Measurements from ENCODE around the gene ELMO1.

The ELMO1 gene

DNA sequence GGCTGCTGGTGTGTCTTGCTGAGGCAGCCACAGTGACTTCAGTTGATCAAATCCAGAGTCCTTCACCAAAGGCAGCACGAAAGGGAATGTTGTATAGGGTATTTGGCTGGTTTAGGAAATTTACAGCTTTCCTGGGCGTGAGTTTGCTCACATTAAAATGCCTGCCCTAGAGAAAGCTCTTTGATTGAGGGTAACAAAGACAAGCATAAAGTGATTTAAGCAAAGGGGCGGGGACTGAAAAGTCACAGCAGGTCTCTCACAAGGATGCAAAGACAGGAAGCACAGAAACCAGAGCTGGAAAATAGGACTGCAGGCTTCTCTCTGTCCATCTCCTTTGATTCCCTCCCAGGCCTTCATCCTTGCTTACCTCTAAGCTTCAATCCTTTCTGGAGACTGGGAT, 139.2 kb downstream of the ELMO1 start:
- intact Hi-C loops (cut with DNase I), result no loop called here
- no peak for DNase-seq

- intact Hi-C loops (cut with DNase I), result no loop called here
- DNase-seq, result no peak
These were observed 143.7 kb downstream of the ELMO1 start for GRCh38 chr7:37304921-37305320.

DNA sequence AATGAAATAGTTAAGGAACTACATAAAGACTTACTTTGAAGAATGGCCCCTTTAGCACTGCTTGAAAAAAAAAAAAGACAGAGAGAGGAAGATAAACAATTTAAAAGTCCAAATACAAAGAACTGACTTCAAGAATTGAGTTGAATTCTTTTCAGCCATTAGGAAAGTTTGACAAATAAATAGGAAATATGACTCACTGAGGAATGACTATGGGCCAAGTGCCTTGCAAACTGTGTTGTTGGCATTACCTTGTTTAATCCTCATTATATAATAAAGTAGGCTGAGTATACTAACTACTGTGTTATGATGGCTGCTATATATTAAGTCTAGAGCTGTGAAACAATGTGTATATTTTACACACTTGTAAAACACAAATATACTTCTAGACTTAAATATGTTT, 151.1 kb downstream of the ELMO1 start:
- DNase-seq, result no peak
- intact Hi-C loops (cut with DNase I), result no loop called here

DNA sequence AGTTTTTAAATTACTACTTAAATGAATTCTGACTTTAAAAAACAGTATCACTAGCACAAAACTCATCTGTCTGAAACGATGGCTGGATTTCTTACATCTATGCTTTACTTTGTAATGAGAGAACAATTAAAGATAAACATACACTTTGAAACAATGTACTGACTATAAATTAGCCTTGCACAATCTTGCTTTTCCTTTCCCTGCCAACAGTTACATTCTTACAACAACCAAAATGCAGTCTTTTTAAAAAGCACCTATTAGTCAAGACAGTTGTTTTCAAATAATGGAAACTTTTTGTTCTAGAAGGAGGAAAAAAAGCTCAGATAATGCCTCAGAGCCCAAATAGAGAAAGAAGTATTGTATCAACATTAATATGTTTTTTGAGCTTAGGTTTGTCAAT, 153.3 kb downstream of the ELMO1 start:
- intact Hi-C loops (cut with DNase I), result no loop called here
- no peak for DNase-seq

- intact Hi-C loops (cut with DNase I), result no loop called here
- no peak for DNase-seq
These were observed 157.9 kb downstream of the ELMO1 start for GRCh38 chr7:37290731-37291130.

DNA sequence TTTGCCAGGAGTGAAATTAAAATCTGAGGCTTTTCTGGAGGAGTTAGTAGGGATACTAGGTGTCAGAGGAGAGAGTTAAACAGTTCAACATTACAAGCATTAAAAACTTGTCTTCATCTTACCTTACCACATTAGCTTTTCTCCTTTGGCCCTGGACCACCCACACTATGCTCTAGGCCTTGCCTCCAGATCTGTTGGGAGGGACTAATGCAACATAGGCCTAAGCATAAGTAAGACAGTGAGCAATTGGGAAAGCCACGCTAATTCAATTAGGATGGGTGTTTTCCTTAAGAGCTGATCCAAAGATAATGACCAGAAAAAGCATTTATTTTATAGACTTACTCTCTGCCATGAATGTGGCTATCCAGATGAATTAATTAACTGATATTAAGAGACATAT, 158.9 kb downstream of the ELMO1 start:
- intact Hi-C loops (cut with DNase I), result loop anchor here (5.0 kb wide), 1 partner anchor 153 kb away; no protein-coding TSS in a partner anchor
- DNase-seq, result no peak

DNA sequence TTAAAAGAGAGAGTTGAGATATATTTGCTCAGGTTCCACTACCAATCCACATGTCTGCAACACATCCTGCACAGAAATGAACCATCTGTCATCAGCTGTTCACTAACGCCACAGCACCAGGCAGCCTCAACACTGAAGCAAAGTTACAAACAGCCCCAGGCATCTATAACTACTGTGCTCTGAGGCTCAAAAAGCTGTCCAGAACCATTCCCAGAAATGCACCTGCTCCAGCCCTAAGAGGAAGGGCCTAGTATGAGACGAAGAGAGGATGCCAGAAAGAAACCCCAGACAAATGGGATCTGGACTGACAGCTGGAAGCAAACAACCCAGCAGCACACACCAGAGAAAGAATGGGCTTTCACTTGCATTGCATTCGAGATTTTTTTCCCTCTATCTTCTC, 159.3 kb downstream of the ELMO1 start:
- intact Hi-C loops (cut with DNase I), result loop anchor here (5.0 kb wide), 1 partner anchor 153 kb away; no protein-coding TSS in a partner anchor
- DNase-seq, result no peak

DNA sequence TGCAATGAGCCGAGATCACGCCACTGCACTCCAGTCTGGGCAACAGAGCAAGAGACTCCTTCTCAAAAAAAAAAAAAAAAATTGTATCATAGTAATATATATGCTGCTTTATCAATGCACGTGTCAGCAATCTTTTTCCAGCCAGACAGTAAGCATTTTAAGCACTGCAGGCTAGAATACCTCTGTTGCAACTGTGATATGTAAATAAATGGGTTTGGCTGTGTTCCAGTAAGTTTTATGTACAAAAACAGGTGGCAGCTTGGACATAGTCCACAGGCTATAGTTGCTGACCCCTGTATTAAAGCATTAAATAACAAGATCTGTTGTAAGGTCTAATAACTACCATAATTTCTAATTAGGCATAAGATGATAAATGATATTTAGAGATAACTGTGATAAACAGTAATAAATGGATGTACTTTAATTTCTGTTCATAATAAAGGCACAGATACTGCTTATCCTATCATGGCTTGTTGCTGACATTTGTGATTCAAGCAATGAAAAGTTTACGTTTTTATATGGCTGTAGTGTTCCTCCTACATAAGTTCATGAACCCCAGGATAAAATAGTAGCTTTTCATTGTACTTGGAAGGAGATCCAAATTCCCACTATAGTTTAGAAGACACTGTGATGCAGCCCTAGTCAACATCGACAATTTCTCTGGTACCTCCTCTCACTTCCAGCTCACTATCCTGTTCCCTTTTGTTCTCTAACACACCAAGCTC, 161.4 kb downstream of the ELMO1 start:
- intact Hi-C loops (cut with DNase I), result loop anchor here (5.0 kb wide), 1 partner anchor 155 kb away; no protein-coding TSS in a partner anchor
- DNase-seq, result no peak

GRCh38 chr7:37286454-37286832, 162.2 kb downstream of the ELMO1 start:
- intact Hi-C loops (cut with DNase I), result loop anchor here (5.0 kb wide), 1 partner anchor 156 kb away; no protein-coding TSS in a partner anchor
- no peak for DNase-seq

- intact Hi-C loops (cut with DNase I), result loop anchor here (5.0 kb wide), 1 partner anchor 156 kb away; no protein-coding TSS in a partner anchor
- peak in 15 of 42 donors; percentile 16 to 65 (median 49) for DNase-seq
These were observed 162.8 kb downstream of the ELMO1 start for GRCh38 chr7:37285706-37286453.

GRCh38 chr7:37284805-37285231, 163.8 kb downstream of the ELMO1 start:
- intact Hi-C loops (cut with DNase I), result loop anchor here (5.0 kb wide), 1 partner anchor 157 kb away; no protein-coding TSS in a partner anchor
- DNase-seq, result peak in 41 of 42 donors; percentile 59 to 92 (median 77)

DNA sequence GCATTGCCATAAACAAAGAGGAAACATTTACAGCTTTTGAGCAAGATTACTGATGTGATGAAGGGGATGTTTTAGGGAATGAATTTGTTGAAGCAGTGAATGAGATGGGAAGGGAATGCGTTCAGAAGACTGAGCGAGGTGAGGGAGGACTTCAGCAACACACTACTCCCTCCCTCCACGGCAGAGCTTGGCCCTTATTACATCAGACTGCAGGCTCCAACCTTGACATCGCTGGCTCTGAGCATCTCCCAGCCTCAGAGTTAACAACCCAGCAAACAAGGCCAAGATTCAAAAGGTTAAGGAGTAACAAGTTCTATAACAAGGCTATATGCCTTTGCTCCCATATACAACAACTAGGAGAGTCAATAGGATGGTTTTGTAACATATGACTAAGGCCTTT, 164.4 kb downstream of the ELMO1 start:
- no peak for DNase-seq
- intact Hi-C loops (cut with DNase I), result no loop called here

DNA sequence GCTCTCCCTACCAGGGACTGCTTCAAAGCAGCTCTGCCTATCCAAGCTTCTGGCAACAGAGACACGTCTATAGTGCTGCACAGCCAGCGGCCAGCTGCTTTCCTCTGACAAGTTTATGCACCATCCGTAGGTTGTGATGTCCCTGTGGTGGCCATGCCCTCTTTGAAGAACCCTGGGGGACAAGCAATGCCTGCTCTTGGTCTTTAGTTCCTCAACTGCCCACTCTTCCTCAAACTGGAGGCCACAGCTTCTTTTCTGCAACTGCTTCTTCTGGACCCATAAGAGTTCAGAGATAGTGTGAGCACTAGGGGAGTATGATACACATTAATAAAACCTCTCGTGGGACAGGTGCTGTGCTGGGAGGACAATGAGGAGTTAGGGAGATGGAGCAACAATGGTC, 164.9 kb downstream of the ELMO1 start:
- DNase-seq, result no peak
- intact Hi-C loops (cut with DNase I), result no loop called here

- intact Hi-C loops (cut with DNase I), result no loop called here
- DNase-seq, result no peak
These were observed 165.7 kb downstream of the ELMO1 start for GRCh38 chr7:37282927-37283326.

- intact Hi-C loops (cut with DNase I), result no loop called here
- DNase-seq, result peak in 18 of 42 donors; percentile 27 to 76 (median 48)
These were observed 166.6 kb downstream of the ELMO1 start for GRCh38 chr7:37282093-37282444.

GRCh38 chr7:37281368-37282092, 167.1 kb downstream of the ELMO1 start:
- peak; percentile 49 to 96 (median 88) for DNase-seq
- intact Hi-C loops (cut with DNase I), result no loop called here

DNA sequence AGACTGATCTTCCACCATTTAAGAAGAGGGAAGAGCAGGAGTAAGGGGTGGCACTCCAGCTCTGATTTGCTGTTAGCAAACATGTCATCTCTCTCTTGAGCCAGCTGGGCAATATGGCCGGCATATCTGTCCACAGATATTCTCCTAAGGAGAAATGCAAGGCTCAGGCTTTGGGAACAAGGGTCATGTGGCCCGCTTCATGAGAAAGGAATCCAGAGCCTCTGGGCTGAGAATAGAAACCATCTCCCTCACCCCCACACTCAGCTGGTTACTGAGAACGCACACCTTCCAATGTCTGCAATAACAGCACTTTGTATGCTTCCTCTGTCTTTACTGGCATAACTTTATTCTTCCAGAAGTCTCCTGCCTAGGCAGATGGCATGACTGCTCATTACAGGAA, 171.2 kb downstream of the ELMO1 start:
- intact Hi-C loops (cut with DNase I), result no loop called here
- peak in 1 of 42 donors; percentile 43 for DNase-seq

DNA sequence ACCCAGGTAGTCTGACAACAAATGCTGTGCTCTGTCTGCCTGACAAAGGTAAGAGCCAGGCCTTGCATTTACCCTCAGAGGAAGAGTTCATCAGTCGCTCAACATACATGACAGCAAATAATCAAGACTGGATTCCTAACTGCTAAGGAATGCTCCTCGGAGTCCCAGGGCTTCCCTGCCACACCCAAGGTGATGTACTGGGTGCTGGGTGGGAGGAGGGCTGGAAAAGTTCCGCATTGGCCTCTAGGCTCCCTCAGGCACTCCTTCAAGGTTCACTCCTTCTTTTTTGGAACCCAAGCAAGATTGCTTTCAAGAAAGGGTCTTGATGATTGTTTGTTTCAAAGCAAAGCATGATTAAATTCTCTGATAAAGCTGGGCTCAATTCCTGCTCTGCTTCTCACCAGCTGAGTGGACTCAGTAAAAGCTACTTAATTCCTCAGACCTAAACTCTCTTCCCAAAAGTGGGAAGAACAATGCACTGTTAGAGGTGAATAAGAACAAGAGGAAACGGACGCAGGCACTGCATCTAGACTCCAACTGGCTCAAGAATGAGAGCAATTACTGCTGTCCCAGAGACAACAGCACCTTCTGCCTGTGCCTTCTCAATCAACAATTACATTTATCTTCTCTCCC, 173.5 kb downstream of the ELMO1 start:
- intact Hi-C loops (cut with DNase I), result no loop called here
- peak in 1 of 42 donors; percentile 42 for DNase-seq

- intact Hi-C loops (cut with DNase I), result no loop called here
- DNase-seq, result peak in 5 of 42 donors; percentile 26 to 69 (median 47)
These were observed 174.8 kb downstream of the ELMO1 start for GRCh38 chr7:37273891-37274290.

Measured in head of caudate nucleus (tissue), 42 donors.